Small intestine (tissue), 7 donors: Measurements from ENCODE around the gene THYN1. TPM values are rescaled to one million over a fixed set of nuclear protein-coding genes. Genes with fewer than 3 reads are reported as not detected.
"Not testable (repeated sequence)": the region's sequence is repeated elsewhere in the genome, so short reads cannot be mapped to it uniquely, and the experiment has no call there.

Experiments
- DNase-seq, 2 donors: peaks; one replicate each; pipeline versions ENCODE4 v3.0.0 to v3.0.0-alpha.2; 2013
- FAIRE-seq: peaks from 2 replicates; lab custom pipeline; 2012; peaks lifted over from hg19 to GRCh38; lab: Jason Lieb, UNC
- H3K27ac ChIP-seq, 3 donors: one replicate each; pipeline ENCODE4 v1.5.1; 2013; ENCODE audit warnings: low read length in 2 of 3, mild to moderate bottlenecking in 2 of 3, control low read depth in 1 of 3, inconsistent platforms in 1 of 3, low read depth in 1 of 3, moderate library complexity in 1 of 3
- H3K27me3 ChIP-seq, 3 donors: one replicate each; pipeline ENCODE4 v1.6.1; 2013; ENCODE audit warnings: low read length in 3 of 3, inconsistent platforms in 1 of 3; ENCODE audit not compliant: control insufficient read depth in 3 of 3, insufficient read depth in 3 of 3
- H3K36me3 ChIP-seq, 3 donors: one replicate each; pipeline ENCODE4 v1.6.1; 2013; ENCODE audit warnings: low read length in 3 of 3, inconsistent platforms in 1 of 3, low read depth in 1 of 3, mild to moderate bottlenecking in 1 of 3, moderate library complexity in 1 of 3; ENCODE audit not compliant: control insufficient read depth in 3 of 3, insufficient read depth in 2 of 3
- H3K4me1 ChIP-seq, 3 donors: one replicate each; pipeline ENCODE4 v1.6.1; 2013; ENCODE audit warnings: low read length in 2 of 3, inconsistent platforms in 1 of 3, low read depth in 1 of 3, mild to moderate bottlenecking in 1 of 3, moderate library complexity in 1 of 3; ENCODE audit not compliant: control insufficient read depth in 3 of 3, insufficient read depth in 2 of 3
- H3K4me3 ChIP-seq, 3 donors: one replicate each; pipeline ENCODE4 v1.5.1; 2013; ENCODE audit warnings: low read length in 3 of 3, control low read depth in 1 of 3, inconsistent platforms in 1 of 3, low read depth in 1 of 3, mild to moderate bottlenecking in 1 of 3, moderate library complexity in 1 of 3
- H3K9me3 ChIP-seq, 2 donors: one replicate each; pipeline ENCODE4 v1.6.1; 2013; ENCODE audit warnings: low read depth in 1 of 2, low read length in 1 of 2; ENCODE audit not compliant: control insufficient read depth in 2 of 2, insufficient read depth in 1 of 2
- WGBS, 3 donors: extraction: QIAGEN DNeasy Blood & Tissue Kit; methylation state at CpG; one replicate each; pipeline ENCODE4 v1.1.7; 2013; 5-methylcytosine and 5-hydroxymethylcytosine counted together
- polyA plus RNA-seq, 4 donors: library from polyadenylated mRNA; stranded (reverse) in 3 of 4; unstranded in 1 of 4; fragments of 200-250 nt in 3 of 4; fragments of 120-200 nt in 1 of 4; gene quantifications; one replicate each; pipeline versions ENCODE4 v1.2.1 to v1.2.3, GENCODE V29; 2013
- donor health status: healthy with polysubstance abuse.
- donor health status: control.
- donor health status: control.
- donor health status: Bipolar disorder and iron deficiency.
- donor health status: healthy.

The THYN1 gene
- polyA plus RNA-seq, 4 donors = 39.2 to 61.6 (median 47.9) TPM

DNA sequence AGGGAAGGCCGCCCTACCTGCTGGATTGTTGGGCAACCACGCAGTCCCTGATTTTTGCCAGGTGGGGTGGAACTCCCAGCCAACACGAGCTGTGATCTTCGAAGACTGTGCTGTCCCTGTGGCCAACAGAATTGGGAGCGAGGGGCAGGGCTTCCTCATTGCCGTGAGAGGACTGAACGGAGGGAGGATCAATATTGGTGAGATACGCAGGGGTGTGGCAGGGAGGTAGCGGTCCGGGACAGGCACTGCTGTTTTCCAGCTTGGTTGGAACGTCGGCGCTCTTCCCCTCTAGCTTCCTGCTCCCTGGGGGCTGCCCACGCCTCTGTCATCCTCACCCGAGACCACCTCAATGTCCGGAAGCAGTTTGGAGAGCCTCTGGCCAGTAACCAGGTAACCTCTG is 7.8 kb upstream of the THYN1 start:
- Histone ChIP-seq H3K4me3 (no peak overlapping the region), H3K4me1 (no peaks in the 10 kb centered on the region), H3K9me3 (no peaks in the 10 kb centered on the region), H3K36me3 (peaks cover 16 to 40% (median 16%) of the 10 kb centered on the region in 3 donors), H3K27ac (no peak overlapping the region), H3K27me3 (no peaks in the 10 kb centered on the region)
- FAIRE-seq (no peak), DNase-seq (no peak)
- 92 to 94% (median 93%) methylated on average over 16 of the region's 16 CpGs for WGBS, 3 donors

DNA sequence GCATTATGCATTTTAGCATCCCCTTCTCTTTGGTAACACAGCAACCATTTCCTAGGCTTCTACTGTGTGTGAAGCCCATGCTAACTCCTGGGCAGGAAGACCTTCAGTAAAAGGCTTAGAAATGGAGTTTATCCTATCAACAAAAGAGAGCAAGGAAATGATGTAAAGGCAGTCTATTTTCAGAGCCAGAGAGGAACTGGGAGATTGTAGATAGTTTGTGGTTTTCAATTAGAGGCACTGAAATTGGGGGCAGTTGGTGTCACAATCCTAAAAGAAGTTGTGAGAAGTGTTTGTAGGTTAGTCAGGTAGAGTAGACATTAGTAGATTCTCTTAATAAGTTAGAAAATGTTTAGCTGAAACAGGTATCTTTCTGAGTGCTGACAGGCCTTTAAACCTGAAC is 7.4 kb upstream of the THYN1 start:
- Histone ChIP-seq H3K4me3 (no peak overlapping the region), H3K27me3 (no peaks in the 10 kb centered on the region), H3K36me3 (peaks cover 16 to 40% (median 16%) of the 10 kb centered on the region in 3 donors), H3K27ac (no peak overlapping the region), H3K4me1 (no peaks in the 10 kb centered on the region), H3K9me3 (no peaks in the 10 kb centered on the region)
- DNase-seq (no peak), FAIRE-seq (no peak)

DNA sequence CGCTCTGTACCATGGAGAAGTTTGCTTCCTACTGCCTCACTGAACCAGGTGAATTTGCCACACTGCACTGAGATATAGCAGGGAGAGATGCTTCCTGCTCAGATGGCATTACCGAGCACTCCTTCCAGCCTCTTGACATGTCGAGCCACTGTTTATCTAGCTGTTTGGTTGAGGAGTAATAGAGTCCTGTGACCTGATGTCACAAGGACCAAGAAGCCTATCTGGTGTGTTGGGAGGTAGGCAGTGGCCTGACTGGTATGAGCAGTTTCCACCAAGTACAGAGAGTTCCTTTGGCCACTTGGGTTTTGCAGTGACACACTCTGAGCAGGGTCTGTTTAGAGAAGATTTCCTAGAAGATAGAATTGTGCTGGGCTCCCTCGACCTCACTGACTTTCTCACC is 5.4 kb upstream of the THYN1 start:
- no peak overlapping the region for H3K4me3 ChIP-seq
- DNase-seq (no peak), FAIRE-seq (no peak)
- 89 to 99% (median 90%) methylated on average over 4 of the region's 4 CpGs for WGBS, 3 donors
- H3K27me3 ChIP-seq = no peaks in the 10 kb centered on the region
- H3K9me3 ChIP-seq = no peaks in the 10 kb centered on the region
- peaks cover 15 to 38% (median 16%) of the 10 kb centered on the region in 3 donors for H3K36me3 ChIP-seq
- peaks cover 0 to 5% (median 0%) of the 10 kb centered on the region in 3 donors for H3K4me1 ChIP-seq
- H3K27ac ChIP-seq = no peak overlapping the region

DNA sequence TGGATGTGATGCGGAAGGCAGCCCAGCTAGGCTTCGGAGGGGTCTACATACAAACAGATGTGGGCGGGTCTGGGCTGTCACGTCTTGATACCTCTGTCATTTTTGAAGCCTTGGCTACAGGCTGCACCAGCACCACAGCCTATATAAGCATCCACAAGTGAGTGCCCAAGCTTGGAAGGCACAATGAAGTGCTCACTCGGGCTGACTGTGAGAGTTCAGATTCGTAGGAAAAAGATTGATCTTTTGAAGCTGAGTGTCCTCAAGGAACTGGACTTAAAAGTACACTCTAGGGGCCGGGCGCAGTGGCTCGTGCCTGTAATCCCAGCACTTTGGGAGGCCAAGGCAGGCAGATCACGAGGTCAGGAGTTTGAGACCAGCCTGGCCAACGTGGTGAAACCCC is 3.9 kb upstream of the THYN1 start:
- no peaks in the 10 kb centered on the region for H3K27me3 ChIP-seq
- DNase-seq (no peak), FAIRE-seq (no peak)
- no peak overlapping the region for H3K27ac ChIP-seq
- no peak overlapping the region for H3K4me3 ChIP-seq
- peaks cover 1 to 26% (median 9%) of the 10 kb centered on the region in 3 donors for H3K36me3 ChIP-seq
- H3K9me3 ChIP-seq = no peaks in the 10 kb centered on the region
- H3K4me1 ChIP-seq = peaks cover 0 to 5% (median under 1%) of the 10 kb centered on the region in 3 donors
- WGBS, 3 donors = 90 to 94% (median 94%) methylated on average over 11 of the region's 11 CpGs

DNA sequence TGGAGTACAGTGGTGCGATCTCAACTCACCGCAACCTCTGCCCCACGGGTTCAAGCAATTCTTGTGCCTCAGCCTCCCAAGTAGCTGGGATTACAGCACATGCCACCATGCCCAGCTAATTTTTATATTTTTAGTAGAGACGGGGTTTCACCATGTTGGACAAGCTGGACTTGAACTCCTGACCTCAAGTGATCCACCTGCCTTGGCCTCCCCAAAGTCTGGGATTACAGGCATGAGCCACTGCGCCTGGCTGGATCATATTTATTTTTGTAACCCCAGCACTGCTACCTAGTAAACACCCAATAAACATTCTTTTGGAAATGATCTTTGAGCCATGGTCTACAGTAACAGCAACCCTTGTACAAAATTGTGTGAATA is 2.0 kb upstream of the THYN1 start:
- not testable (repeated sequence) for H3K27me3 ChIP-seq, H3K4me1 ChIP-seq, FAIRE-seq, H3K27ac ChIP-seq, H3K9me3 ChIP-seq, H3K4me3 ChIP-seq, DNase-seq
- peaks cover 2 to 16% (median 5%) of the 10 kb centered on the region in 3 donors for H3K36me3 ChIP-seq
- WGBS, 3 donors = 96 to 98% (median 98%) methylated on average over 5 of the region's 5 CpGs

DNA sequence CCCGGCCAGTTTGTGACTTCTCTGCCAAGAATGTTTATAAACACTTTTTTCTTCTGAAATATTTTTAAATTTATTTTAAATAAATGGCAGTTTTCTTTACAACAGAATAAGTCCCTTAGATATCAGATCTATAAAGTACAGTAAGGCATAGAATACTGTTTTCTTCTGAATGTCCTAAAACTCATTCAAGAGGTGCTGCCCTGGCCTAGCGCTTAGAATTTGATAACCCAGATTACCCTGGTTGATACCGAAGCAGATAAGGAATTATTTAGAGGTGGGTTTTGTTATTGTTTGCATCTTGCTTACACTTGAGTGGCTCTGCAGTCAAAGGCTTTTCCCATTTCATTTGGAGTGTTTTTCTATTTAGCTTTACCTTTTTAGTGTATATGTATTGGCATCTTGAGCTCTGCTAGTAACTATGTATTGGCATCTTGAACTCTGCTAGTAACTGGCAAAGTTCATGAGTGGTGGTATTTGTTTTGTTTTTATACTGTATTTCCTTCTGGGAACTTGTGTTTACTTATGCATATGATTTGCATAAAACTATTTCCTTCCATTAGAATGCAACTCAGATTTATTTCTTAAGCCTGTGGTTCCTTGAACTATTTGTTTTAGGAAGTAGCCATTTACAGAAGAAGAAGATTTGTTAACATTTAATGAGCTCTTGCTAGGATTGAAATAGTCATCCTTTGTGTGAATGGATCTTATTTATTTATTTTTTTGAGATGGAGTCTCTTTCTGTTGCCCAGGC is 1.5 kb upstream of the THYN1 start:
- no peak for FAIRE-seq
- DNase-seq = no peak
- Histone ChIP-seq H3K27ac (no peak overlapping the region), H3K27me3 (no peaks in the 10 kb centered on the region), H3K4me1 (peaks cover 0 to 5% (median 5%) of the 10 kb centered on the region in 3 donors), H3K4me3 (peak overlapping the region in 2 of 3 donors; percentile 79 to 98), H3K9me3 (no peaks in the 10 kb centered on the region), H3K36me3 (peaks cover 2 to 18% (median 5%) of the 10 kb centered on the region in 3 donors)
- 31 to 58% (median 50%) methylated on average over 3 of the region's 3 CpGs for WGBS, 3 donors

DNA sequence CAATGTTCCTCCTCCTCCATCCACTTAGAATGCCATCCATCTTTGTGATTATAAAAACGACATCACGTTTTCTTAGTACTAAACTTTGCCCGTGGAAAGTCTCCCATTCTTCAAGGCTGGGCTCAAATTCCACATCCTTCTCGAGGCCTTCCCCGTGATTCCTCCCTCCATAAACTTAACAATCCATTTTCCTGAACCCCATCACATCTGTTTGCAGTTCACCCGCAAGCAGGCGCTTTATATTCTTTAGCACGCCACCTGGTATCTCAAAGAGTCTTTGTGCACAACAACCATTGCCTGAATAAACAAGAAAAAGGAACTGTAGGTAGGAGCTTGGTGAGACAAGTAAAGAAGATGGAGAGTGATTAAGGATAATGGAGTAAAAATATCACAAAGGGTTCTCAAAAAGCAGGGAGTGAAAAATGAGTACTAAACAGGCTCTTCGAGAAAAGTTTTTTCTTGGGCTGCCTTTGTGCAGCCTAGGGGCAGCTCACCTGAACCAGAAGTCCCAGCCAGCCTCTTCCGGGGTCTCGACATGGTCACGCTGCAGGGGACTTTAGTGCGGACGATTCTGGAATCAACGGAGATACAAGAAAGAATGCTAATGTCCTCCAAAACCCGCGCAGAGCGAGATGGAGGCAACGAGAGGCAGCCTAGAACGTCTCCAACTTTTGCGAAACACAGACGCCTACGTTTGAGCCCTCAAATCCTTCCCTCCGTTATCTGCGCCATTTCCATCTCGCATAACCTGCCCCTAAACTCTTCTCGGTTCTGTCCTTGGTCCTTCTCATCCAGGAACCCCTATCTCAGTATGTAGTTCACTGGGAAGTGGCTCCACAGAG is 585 bp downstream of the THYN1 start:
- Histone ChIP-seq H3K27ac (peak overlapping the region in 2 of 3 donors; percentile 36 to 52), H3K4me1 (peaks cover 0 to 5% (median 5%) of the 10 kb centered on the region in 3 donors), H3K9me3 (no peaks in the 10 kb centered on the region), H3K4me3 (peak overlapping the region; percentile 79 to 98 (median 98)), H3K27me3 (no peaks in the 10 kb centered on the region), H3K36me3 (peaks cover 7 to 22% (median 17%) of the 10 kb centered on the region in 3 donors)
- DNase-seq = peak; percentile 24 to 52
- FAIRE-seq = no peak
- WGBS, 3 donors = 2 to 5% (median 3%) methylated on average over 27 of the region's 27 CpGs

DNA sequence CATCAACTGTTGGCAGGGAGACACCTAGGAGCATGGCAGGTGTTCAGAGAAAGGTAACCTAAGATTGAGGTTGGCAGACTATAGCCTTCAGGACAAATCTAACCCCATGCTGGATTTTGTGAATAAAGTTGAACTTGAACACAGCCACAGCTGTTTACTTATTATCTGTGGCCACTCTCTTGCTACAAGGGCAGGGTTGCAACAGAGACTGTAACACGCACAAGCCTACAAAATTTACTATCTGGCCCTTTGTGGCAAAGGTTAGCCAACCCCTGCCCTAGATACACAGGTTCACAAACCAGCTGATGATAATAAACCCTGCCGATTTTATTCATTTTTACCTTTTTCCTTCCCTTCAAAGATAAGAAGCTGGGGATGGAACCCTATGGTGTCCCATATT is 2.5 kb downstream of the THYN1 start:
- H3K27me3 ChIP-seq = no peaks in the 10 kb centered on the region
- peaks cover 7 to 30% (median 17%) of the 10 kb centered on the region in 3 donors for H3K36me3 ChIP-seq
- no peak overlapping the region for H3K27ac ChIP-seq
- FAIRE-seq (no peak), DNase-seq (no peak)
- H3K4me1 ChIP-seq = peaks cover 0 to 5% (median 5%) of the 10 kb centered on the region in 3 donors
- 77 to 88% (median 84%) methylated on average over 2 of the region's 2 CpGs for WGBS, 3 donors
- no peak overlapping the region for H3K4me3 ChIP-seq
- H3K9me3 ChIP-seq = no peaks in the 10 kb centered on the region
